Esophagus squamous epithelium (tissue), 4 donors: ENCODE measurements around the gene PANK4.

Experiments used
- POLR2A ChIP-seq, 4 donors: fragments of 450-650 bp; IDR thresholded peaks; one replicate each; pipeline ENCODE4 v1.6.1; 2017; ENCODE audit warnings: antibody characterized with exemption in 4 of 4, mild to moderate bottlenecking in 4 of 4, moderate library complexity in 3 of 4
- TF ChIP-seq, protein P1 (sequence below), 6 experiments: fragments of 450-650 bp in 4 of 6; fragments of 200-600 bp in 2 of 6; sonication (generic) in 2 of 6; IDR thresholded peaks; one replicate each; pipeline ENCODE4 v1.5.1; 2016 to 2019; ENCODE audit warnings: antibody characterized with exemption in 6 of 6, mild to moderate bottlenecking in 4 of 6, moderate library complexity in 4 of 6

DNA sequence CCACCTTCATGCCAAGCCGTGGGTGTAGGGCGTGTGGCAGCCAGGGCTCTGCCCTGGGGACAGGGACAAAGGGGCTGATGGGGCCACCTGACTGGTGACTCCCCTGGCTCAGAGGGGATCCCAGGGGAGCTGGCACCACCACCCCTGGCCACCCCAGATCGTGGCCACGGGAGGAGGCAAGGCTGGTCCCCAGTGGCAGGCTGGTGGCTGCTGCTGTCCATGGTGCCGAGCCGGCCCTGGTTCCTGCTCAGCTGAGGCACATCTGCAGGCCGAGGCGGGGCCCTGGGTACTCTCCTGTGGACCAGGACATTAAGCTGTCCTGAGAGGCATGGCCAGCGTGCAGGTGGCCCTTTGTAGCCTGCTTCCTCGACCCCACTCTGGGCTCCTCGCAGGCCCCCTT lies 43.8 kb downstream of the PANK4 start:
- TF ChIP-seq, protein P1, sequence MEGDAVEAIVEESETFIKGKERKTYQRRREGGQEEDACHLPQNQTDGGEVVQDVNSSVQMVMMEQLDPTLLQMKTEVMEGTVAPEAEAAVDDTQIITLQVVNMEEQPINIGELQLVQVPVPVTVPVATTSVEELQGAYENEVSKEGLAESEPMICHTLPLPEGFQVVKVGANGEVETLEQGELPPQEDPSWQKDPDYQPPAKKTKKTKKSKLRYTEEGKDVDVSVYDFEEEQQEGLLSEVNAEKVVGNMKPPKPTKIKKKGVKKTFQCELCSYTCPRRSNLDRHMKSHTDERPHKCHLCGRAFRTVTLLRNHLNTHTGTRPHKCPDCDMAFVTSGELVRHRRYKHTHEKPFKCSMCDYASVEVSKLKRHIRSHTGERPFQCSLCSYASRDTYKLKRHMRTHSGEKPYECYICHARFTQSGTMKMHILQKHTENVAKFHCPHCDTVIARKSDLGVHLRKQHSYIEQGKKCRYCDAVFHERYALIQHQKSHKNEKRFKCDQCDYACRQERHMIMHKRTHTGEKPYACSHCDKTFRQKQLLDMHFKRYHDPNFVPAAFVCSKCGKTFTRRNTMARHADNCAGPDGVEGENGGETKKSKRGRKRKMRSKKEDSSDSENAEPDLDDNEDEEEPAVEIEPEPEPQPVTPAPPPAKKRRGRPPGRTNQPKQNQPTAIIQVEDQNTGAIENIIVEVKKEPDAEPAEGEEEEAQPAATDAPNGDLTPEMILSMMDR (IDR thresholded peaks at IDR 0.05) = no peak
- no peak for TF ChIP-seq POLR2A (IDR thresholded peaks at IDR 0.05)
